Neural progenitor cell (in vitro differentiated cells): ENCODE data around the gene BICD1. TPM values are rescaled to one million over a fixed set of nuclear protein-coding genes. Genes with fewer than 3 reads are reported as not detected.

Source experiments
- DNase-seq: peaks from one replicate; pipeline ENCODE4 v3.0.0-alpha.2; 2016; ENCODE audit warnings: low spot score
- H2AFZ ChIP-seq: fragments of 200-600 bp; sonication (generic); replicated peaks from 2 replicates; pipeline ENCODE4 v1.6.1; 2016; ENCODE audit warnings: antibody characterized with exemption
- H3F3A ChIP-seq: fragments of 200-600 bp; sonication (generic); 2 replicates; pipeline ENCODE4 v1.6.1; 2016; ENCODE audit warnings: antibody characterized with exemption, low read depth
- H3K27ac ChIP-seq: fragments of 200-600 bp; sonication (generic); 2 replicates; pipeline ENCODE4 v1.5.1; 2016; ENCODE audit warnings: mild to moderate bottlenecking
- H3K27me3 ChIP-seq: fragments of 200-600 bp; sonication (generic); 2 replicates; pipeline ENCODE4 v1.6.1; 2016; ENCODE audit warnings: mild to moderate bottlenecking, moderate library complexity
- H3K36me3 ChIP-seq: fragments of 200-600 bp; sonication (generic); 2 replicates; pipeline ENCODE4 v1.5.1; 2016
- H3K4me1 ChIP-seq: fragments of 200-600 bp; sonication (generic); 2 replicates; pipeline ENCODE4 v1.6.1; 2016; ENCODE audit warnings: mixed run types
- H3K4me2 ChIP-seq: fragments of 200-600 bp; sonication (generic); 2 replicates; pipeline ENCODE4 v1.6.1; 2016
- H3K4me3 ChIP-seq: fragments of 200-600 bp; sonication (generic); 2 replicates; pipeline ENCODE4 v1.5.1; 2016
- H3K79me2 ChIP-seq: fragments of 200-600 bp; sonication (generic); 2 replicates; pipeline ENCODE4 v1.6.1; 2016; ENCODE audit warnings: low read depth
- H3K9ac ChIP-seq: fragments of 200-600 bp; sonication (generic); 2 replicates; pipeline ENCODE4 v1.6.1; 2016
- H3K9me3 ChIP-seq: fragments of 200-600 bp; sonication (generic); 2 replicates; pipeline ENCODE4 v1.5.1; 2016; ENCODE audit warnings: low read depth
- H4K20me1 ChIP-seq: fragments of 200-600 bp; sonication (generic); 2 replicates; pipeline ENCODE4 v1.6.1; 2016; ENCODE audit warnings: low read depth
- H3K27ac Mint-ChIP-seq: 3 replicates; pipeline ENCODE4 v1.8.0; 2021; ENCODE audit warnings: mixed read lengths
- H3K27me3 Mint-ChIP-seq: 2 replicates; pipeline ENCODE4 v1.8.0; 2022; ENCODE audit warnings: low read depth, mild to moderate bottlenecking, inconsistent platforms, moderate library complexity, mixed read lengths; ENCODE audit not compliant: insufficient read depth
- H3K36me3 Mint-ChIP-seq: 3 replicates; pipeline ENCODE4 v1.8.0; 2021; ENCODE audit warnings: mixed read lengths
- H3K4me1 Mint-ChIP-seq: 3 replicates; pipeline ENCODE4 v1.8.0; 2021; ENCODE audit warnings: mixed read lengths
- H3K4me3 Mint-ChIP-seq: 3 replicates; pipeline ENCODE4 v1.8.0; 2021; ENCODE audit warnings: mild to moderate bottlenecking, moderate library complexity, mixed read lengths
- H3K9me3 Mint-ChIP-seq: 3 replicates; pipeline ENCODE4 v1.8.0; 2020; ENCODE audit warnings: mixed read lengths
- CTCF ChIP-seq: fragments of 200-600 bp; sonication (generic); IDR thresholded peaks from 2 replicates; pipeline ENCODE4 v1.5.1; 2017; ENCODE audit warnings: antibody characterized with exemption, mild to moderate bottlenecking
- EZH2 ChIP-seq: fragments of 200-600 bp; sonication (generic); IDR thresholded peaks from 2 replicates; pipeline ENCODE4 v1.6.1; 2017; ENCODE audit warnings: antibody characterized with exemption, mild to moderate bottlenecking, moderate library complexity
- EZH2phosphoT487 ChIP-seq: fragments of 200-600 bp; sonication (generic); IDR thresholded peaks from 2 replicates; pipeline ENCODE4 v1.6.1; 2017; ENCODE audit warnings: antibody characterized with exemption
- total RNA-seq: library from RNA; depleted of rRNA; stranded (reverse); fragments of >200 nt; gene quantifications from 2 replicates; pipeline ENCODE4 v1.2.3, GENCODE V29; 2015; ENCODE audit warnings: low replicate concordance

Gene BICD1
- total RNA-seq, 1 donor from 2014 or later: 23.6 TPM

- H4K20me1 ChIP-seq: no peaks in the 10 kb centered on the region
- no peak for DNase-seq
- H3K4me2 ChIP-seq: no peak overlapping the region
- no peak overlapping the region for H3K27ac ChIP-seq
- no peaks in the 10 kb centered on the region for H3K4me1 ChIP-seq
- H3K9ac ChIP-seq: no peak overlapping the region
- H3K79me2 ChIP-seq: no peaks in the 10 kb centered on the region
- Mint-ChIP-seq H3K9me3 (no peaks in the 10 kb centered on the region), H3K4me1 (peaks cover 7% of the 10 kb centered on the region), H3K27ac (no peak overlapping the region), H3K36me3 (peaks cover 8% of the 10 kb centered on the region), H3K4me3 (no peak overlapping the region), H3K27me3 (no peaks in the 10 kb centered on the region)
- no peak for TF ChIP-seq CTCF
- no peak for TF ChIP-seq EZH2phosphoT487
- no peak for TF ChIP-seq EZH2
- H3K4me3 ChIP-seq: no peak overlapping the region
- no peak overlapping the region for H2AFZ ChIP-seq
- no peaks in the 10 kb centered on the region for H3F3A ChIP-seq
- H3K36me3 ChIP-seq: no peaks in the 10 kb centered on the region
- H3K9me3 ChIP-seq: no peaks in the 10 kb centered on the region
- H3K27me3 ChIP-seq: no peaks in the 10 kb centered on the region
Measured at GRCh38 chr12:32357601-32358249, 251.1 kb downstream of the BICD1 start.

GRCh38 chr12:32360956-32361355, 254.3 kb downstream of the BICD1 start:
- H3K36me3 Mint-ChIP-seq: peaks cover 8% of the 10 kb centered on the region
- Histone ChIP-seq H3K4me1 (no peaks in the 10 kb centered on the region), H3K9ac (no peak overlapping the region), H3K4me2 (no peak overlapping the region), H3K36me3 (no peaks in the 10 kb centered on the region), H3K27me3 (no peaks in the 10 kb centered on the region), H3K4me3 (no peak overlapping the region), H3F3A (no peaks in the 10 kb centered on the region), H4K20me1 (no peaks in the 10 kb centered on the region), H2AFZ (no peak overlapping the region), H3K9me3 (no peaks in the 10 kb centered on the region), H3K27ac (no peak overlapping the region), H3K79me2 (no peaks in the 10 kb centered on the region)
- H3K4me3 Mint-ChIP-seq: no peak overlapping the region
- no peak for TF ChIP-seq EZH2
- TF ChIP-seq EZH2phosphoT487: no peak
- no peak for TF ChIP-seq CTCF
- no peak overlapping the region for H3K27ac Mint-ChIP-seq
- no peaks in the 10 kb centered on the region for H3K27me3 Mint-ChIP-seq
- peaks cover 9% of the 10 kb centered on the region for H3K4me1 Mint-ChIP-seq
- DNase-seq: no peak
- no peaks in the 10 kb centered on the region for H3K9me3 Mint-ChIP-seq

- Mint-ChIP-seq H3K27me3 (no peaks in the 10 kb centered on the region), H3K9me3 (no peaks in the 10 kb centered on the region), H3K36me3 (peaks cover 6% of the 10 kb centered on the region), H3K27ac (no peak overlapping the region), H3K4me3 (no peak overlapping the region), H3K4me1 (peaks cover 13% of the 10 kb centered on the region)
- H2AFZ ChIP-seq: no peak overlapping the region
- no peaks in the 10 kb centered on the region for H3K79me2 ChIP-seq
- H3K27ac ChIP-seq: no peak overlapping the region
- no peaks in the 10 kb centered on the region for H3K36me3 ChIP-seq
- no peaks in the 10 kb centered on the region for H3K4me1 ChIP-seq
- DNase-seq: no peak
- no peak overlapping the region for H3K9ac ChIP-seq
- H3K4me2 ChIP-seq: no peak overlapping the region
- TF ChIP-seq CTCF (no peak), EZH2phosphoT487 (no peak), EZH2 (no peak)
- H3K4me3 ChIP-seq: no peak overlapping the region
- no peaks in the 10 kb centered on the region for H3K27me3 ChIP-seq
- H3F3A ChIP-seq: no peaks in the 10 kb centered on the region
- no peaks in the 10 kb centered on the region for H4K20me1 ChIP-seq
- H3K9me3 ChIP-seq: no peaks in the 10 kb centered on the region
Measured at GRCh38 chr12:32362892-32363291, 256.2 kb downstream of the BICD1 start.
